Measurements from ENCODE around the gene SLC7A10.
A peak's percentile ranks its signal among the peaks of the same experiment; 100 is the strongest.

The SLC7A10 gene

DNA sequence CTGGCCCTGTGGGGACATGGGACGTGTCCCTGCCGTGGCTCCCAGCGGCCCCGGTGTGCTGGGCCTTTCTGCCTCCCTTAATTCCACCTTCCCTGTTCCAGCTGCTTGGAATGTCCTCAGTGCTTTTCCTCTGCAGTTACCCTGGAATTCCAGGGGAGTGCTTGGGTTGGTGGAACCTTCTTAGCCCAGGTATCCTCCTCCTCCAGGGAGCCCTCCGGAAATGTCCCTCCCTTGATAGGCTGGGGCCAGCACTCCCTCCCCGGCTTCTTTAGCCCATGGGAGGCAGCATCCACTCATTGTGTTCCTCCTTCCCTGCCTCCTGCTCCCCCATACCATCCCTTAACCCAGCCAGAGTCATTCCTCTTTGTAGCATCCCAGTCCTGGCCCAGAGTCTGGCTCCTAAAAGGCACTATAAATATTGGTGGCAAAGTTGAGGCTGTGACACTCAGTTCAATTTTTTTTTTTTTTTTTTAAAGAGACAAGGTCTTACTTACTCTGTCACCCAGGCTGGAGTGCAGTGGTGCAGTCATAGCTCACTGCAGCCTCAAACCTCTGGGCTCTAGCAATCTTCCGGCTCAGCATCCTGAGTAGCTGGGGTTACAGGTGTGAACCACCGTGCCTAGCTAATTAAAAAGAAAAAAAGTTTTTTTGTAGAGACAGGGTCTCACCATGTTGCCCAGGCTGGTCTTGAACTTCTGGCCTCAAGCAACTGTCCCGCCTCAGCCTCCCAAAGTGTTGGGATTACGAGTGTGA lies 13.7 kb upstream of the SLC7A10 start:
- Histone ChIP-seq H3K4me3 (ENCODE audit: low read depth, low read length) (no peak overlapping the region), H3K4me1 (ENCODE audit: control insufficient read depth in 1 of 2, insufficient read depth in 2 of 2, low read length in 2 of 2) (no peaks in the 10 kb centered on the region), H4K8ac (ENCODE audit: low read depth, low read length) (no peak overlapping the region), H2BK5ac (ENCODE audit: low read depth, low read length, poor library complexity) (no peak overlapping the region), H3K18ac (ENCODE audit: low read length) (no peak overlapping the region), H2AK5ac (ENCODE audit: low read length) (no peak overlapping the region), H3K14ac (ENCODE audit: low read length) (no peak overlapping the region), H3K4me2 (ENCODE audit: low read length) (no peak overlapping the region), H3K27ac (ENCODE audit: low read depth, low read length) (no peak overlapping the region), H2BK120ac (ENCODE audit: insufficient read depth, low read length, poor library complexity) (no peak overlapping the region), H3K9me3 (ENCODE audit: insufficient read depth, low read depth, low read length) (no peaks in the 10 kb centered on the region), H2BK12ac (ENCODE audit: low read length) (no peak overlapping the region), H2AFZ (ENCODE audit: insufficient read depth, low read length, poor library complexity) (no peak overlapping the region), H3K79me1 (ENCODE audit: low read length) (no peaks in the 10 kb centered on the region), H3K23ac (ENCODE audit: low read length) (no peak overlapping the region), H4K91ac (ENCODE audit: low read depth, low read length) (no peak overlapping the region), H3K79me2 (ENCODE audit: control insufficient read depth, insufficient read depth, low read length, poor library complexity) (no peaks in the 10 kb centered on the region), H3K9ac (ENCODE audit: low read length) (no peak overlapping the region), H3K27me3 (ENCODE audit: insufficient read depth, low read length) (no peaks in the 10 kb centered on the region), H4K12ac (ENCODE audit: low read depth, low read length) (no peak overlapping the region), H3K4ac (ENCODE audit: low read depth, low read length) (no peak overlapping the region), H3K36me3 (ENCODE audit: control insufficient read depth in 1 of 2, insufficient read depth in 2 of 2, low read length in 2 of 2) (no peaks in the 10 kb centered on the region)
- no peak for DNase-seq
- WGBS (ENCODE audit: extremely low coverage, insufficient coverage, insufficient read length) = no CpG with 5 or more reads among the region's 10 CpGs

DNA sequence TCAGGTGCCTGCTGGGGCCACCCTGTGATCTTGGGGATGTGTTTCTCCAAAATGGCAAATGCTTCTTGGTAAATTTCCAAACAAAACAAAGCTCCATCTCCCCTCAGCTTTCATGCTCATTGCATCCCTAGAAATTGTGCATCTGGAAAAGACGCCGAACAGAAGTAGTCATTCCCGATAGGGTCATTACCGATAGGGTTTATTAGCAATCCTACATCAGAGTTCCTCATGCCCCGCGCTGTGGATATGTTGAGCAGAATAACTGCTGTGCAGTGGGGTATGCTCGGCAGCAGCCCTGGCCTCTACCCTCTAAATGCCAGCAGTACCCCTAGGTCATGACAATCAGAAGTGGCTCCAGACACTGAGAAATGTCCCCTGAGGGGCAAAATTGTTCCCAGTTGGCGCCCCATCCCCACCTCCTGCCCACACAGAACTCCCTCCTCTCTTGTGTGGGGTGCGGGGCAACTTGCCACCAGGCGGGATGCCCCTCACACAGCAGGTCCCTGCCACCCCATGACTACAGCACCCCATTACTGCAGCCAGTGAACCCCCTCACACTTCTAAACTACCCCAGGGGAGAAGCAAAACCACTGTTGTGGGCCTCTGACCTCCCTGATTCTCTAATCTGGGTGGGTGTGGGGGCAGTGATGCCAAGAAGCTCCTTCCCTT lies 13.0 kb upstream of the SLC7A10 start:
- H2AK5ac ChIP-seq (ENCODE audit: low read length) = no peak overlapping the region
- H3K27ac ChIP-seq (ENCODE audit: low read depth, low read length) = no peak overlapping the region
- H3K36me3 ChIP-seq (ENCODE audit: control insufficient read depth in 1 of 2, insufficient read depth in 2 of 2, low read length in 2 of 2) = no peaks in the 10 kb centered on the region

DNA sequence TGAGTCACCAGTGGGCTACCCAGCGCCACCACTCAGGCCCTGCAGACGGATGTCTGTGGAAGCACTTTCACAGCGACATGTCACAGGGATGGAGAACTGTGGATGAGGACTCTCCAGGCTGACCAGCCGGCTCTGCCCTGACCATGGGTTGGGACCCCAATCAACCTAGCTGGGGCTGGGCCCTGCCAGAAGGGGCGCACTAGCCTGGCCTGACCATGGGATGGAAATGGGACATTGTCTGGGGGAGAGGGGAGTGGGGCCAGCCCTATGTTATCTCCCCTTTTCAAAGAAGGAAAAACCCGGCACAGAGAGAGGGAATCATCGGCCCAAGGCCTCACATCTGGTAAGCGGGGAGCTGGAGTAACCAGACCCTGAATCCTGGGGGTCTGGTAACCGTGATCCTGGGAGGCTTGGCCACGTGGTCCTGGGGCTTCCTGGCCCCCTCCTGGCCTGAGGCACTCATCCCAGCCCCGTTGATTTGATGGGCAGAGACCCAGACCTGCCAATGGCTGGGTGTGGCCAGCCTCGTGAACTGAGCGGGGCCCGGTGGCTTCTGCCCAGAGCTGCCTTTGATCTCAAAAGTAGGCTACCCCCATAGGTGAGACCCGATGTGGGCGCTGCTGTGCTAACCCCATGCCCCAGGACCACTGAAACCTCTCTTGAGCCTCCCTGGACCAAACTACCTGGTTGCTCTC lies 11.2 kb upstream of the SLC7A10 start:
- WGBS (ENCODE audit: extremely low coverage, insufficient coverage, insufficient read length) = no CpG with 5 or more reads among the region's 16 CpGs
- H3K14ac ChIP-seq (ENCODE audit: low read length) = no peak overlapping the region
- H2BK120ac ChIP-seq (ENCODE audit: insufficient read depth, low read length, poor library complexity) = no peak overlapping the region
- no peaks in the 10 kb centered on the region for H3K36me3 ChIP-seq (ENCODE audit: control insufficient read depth in 1 of 2, insufficient read depth in 2 of 2, low read length in 2 of 2)
- H3K79me1 ChIP-seq (ENCODE audit: low read length) = no peaks in the 10 kb centered on the region
- no peak overlapping the region for H3K9ac ChIP-seq (ENCODE audit: low read length)
- H3K27ac ChIP-seq (ENCODE audit: low read depth, low read length) = no peak overlapping the region
- H2BK12ac ChIP-seq (ENCODE audit: low read length) = no peak overlapping the region
- no peak overlapping the region for H3K4ac ChIP-seq (ENCODE audit: low read depth, low read length)
- H2AK5ac ChIP-seq (ENCODE audit: low read length) = no peak overlapping the region
- H3K79me2 ChIP-seq (ENCODE audit: control insufficient read depth, insufficient read depth, low read length, poor library complexity) = no peaks in the 10 kb centered on the region
- H4K91ac ChIP-seq (ENCODE audit: low read depth, low read length) = no peak overlapping the region
- no peak for DNase-seq
- no peak overlapping the region for H3K4me2 ChIP-seq (ENCODE audit: low read length)
- H3K4me3 ChIP-seq (ENCODE audit: low read depth, low read length) = no peak overlapping the region
- H3K9me3 ChIP-seq (ENCODE audit: insufficient read depth, low read depth, low read length) = no peaks in the 10 kb centered on the region
- no peak overlapping the region for H4K12ac ChIP-seq (ENCODE audit: low read depth, low read length)
- H2AFZ ChIP-seq (ENCODE audit: insufficient read depth, low read length, poor library complexity) = no peak overlapping the region
- no peak overlapping the region for H3K23ac ChIP-seq (ENCODE audit: low read length)
- H3K4me1 ChIP-seq (ENCODE audit: control insufficient read depth in 1 of 2, insufficient read depth in 2 of 2, low read length in 2 of 2) = no peaks in the 10 kb centered on the region
- H4K8ac ChIP-seq (ENCODE audit: low read depth, low read length) = no peak overlapping the region
- H2BK5ac ChIP-seq (ENCODE audit: low read depth, low read length, poor library complexity) = no peak overlapping the region
- no peak overlapping the region for H3K18ac ChIP-seq (ENCODE audit: low read length)
- H3K27me3 ChIP-seq (ENCODE audit: insufficient read depth, low read length) = no peaks in the 10 kb centered on the region

More for the DNA sequence above, 13.0 kb upstream of the SLC7A10 start:
- no peak overlapping the region for H3K4me2 ChIP-seq (ENCODE audit: low read length)
- no peak overlapping the region for H2BK120ac ChIP-seq (ENCODE audit: insufficient read depth, low read length, poor library complexity)
- no peak overlapping the region for H3K4ac ChIP-seq (ENCODE audit: low read depth, low read length)
- no peak overlapping the region for H4K8ac ChIP-seq (ENCODE audit: low read depth, low read length)
- H3K27me3 ChIP-seq (ENCODE audit: insufficient read depth, low read length) = no peaks in the 10 kb centered on the region
- no peak overlapping the region for H4K91ac ChIP-seq (ENCODE audit: low read depth, low read length)
- no peak overlapping the region for H3K4me3 ChIP-seq (ENCODE audit: low read depth, low read length)
- no peaks in the 10 kb centered on the region for H3K79me2 ChIP-seq (ENCODE audit: control insufficient read depth, insufficient read depth, low read length, poor library complexity)
- H3K4me1 ChIP-seq (ENCODE audit: control insufficient read depth in 1 of 2, insufficient read depth in 2 of 2, low read length in 2 of 2) = no peaks in the 10 kb centered on the region
- no peak overlapping the region for H2AFZ ChIP-seq (ENCODE audit: insufficient read depth, low read length, poor library complexity)
- no peak overlapping the region for H3K23ac ChIP-seq (ENCODE audit: low read length)
- H2BK5ac ChIP-seq (ENCODE audit: low read depth, low read length, poor library complexity) = no peak overlapping the region
- no peak overlapping the region for H4K12ac ChIP-seq (ENCODE audit: low read depth, low read length)
- DNase-seq = no peak
- no peak overlapping the region for H3K18ac ChIP-seq (ENCODE audit: low read length)
- H2BK12ac ChIP-seq (ENCODE audit: low read length) = no peak overlapping the region
- H3K9me3 ChIP-seq (ENCODE audit: insufficient read depth, low read depth, low read length) = no peaks in the 10 kb centered on the region
- no peak overlapping the region for H3K14ac ChIP-seq (ENCODE audit: low read length)
- WGBS (ENCODE audit: extremely low coverage, insufficient coverage, insufficient read length) = no CpG with 5 or more reads among the region's 10 CpGs
- H3K79me1 ChIP-seq (ENCODE audit: low read length) = no peaks in the 10 kb centered on the region
- H3K9ac ChIP-seq (ENCODE audit: low read length) = no peak overlapping the region

DNA sequence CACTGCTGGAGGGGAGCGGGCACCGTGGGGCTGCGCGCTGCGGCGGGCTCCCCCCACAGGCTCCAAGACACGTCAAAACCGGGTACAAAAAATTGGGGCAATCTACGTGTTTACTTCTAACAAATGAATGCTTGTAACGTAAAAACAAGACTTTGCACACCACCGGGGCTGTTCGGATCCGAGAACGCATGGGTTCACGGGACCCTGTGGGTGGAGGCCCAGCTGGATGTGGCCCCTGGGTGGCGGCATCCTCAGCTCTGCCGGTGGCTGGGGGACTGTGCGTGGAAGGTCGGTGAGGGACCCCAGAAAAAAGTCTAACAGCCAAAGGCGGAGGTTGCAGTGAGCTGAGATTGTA lies 10.3 kb upstream of the SLC7A10 start:
- Histone ChIP-seq H3K79me1 (ENCODE audit: low read length) (no peaks in the 10 kb centered on the region), H3K4me2 (ENCODE audit: low read length) (no peak overlapping the region), H3K27ac (ENCODE audit: low read depth, low read length) (no peak overlapping the region), H3K9ac (ENCODE audit: low read length) (no peak overlapping the region), H2BK5ac (ENCODE audit: low read depth, low read length, poor library complexity) (no peak overlapping the region), H2AK5ac (ENCODE audit: low read length) (no peak overlapping the region), H3K27me3 (ENCODE audit: insufficient read depth, low read length) (no peaks in the 10 kb centered on the region), H3K4me3 (ENCODE audit: low read depth, low read length) (no peak overlapping the region), H3K4ac (ENCODE audit: low read depth, low read length) (no peak overlapping the region), H2BK12ac (ENCODE audit: low read length) (no peak overlapping the region), H2AFZ (ENCODE audit: insufficient read depth, low read length, poor library complexity) (no peak overlapping the region), H3K18ac (ENCODE audit: low read length) (no peak overlapping the region), H3K9me3 (ENCODE audit: insufficient read depth, low read depth, low read length) (peaks cover under 1% of the 10 kb centered on the region), H3K14ac (ENCODE audit: low read length) (no peak overlapping the region), H4K8ac (ENCODE audit: low read depth, low read length) (no peak overlapping the region), H3K79me2 (ENCODE audit: control insufficient read depth, insufficient read depth, low read length, poor library complexity) (no peaks in the 10 kb centered on the region), H2BK120ac (ENCODE audit: insufficient read depth, low read length, poor library complexity) (peak overlapping the region; percentile 43), H4K91ac (ENCODE audit: low read depth, low read length) (no peak overlapping the region), H3K4me1 (ENCODE audit: control insufficient read depth in 1 of 2, insufficient read depth in 2 of 2, low read length in 2 of 2) (no peaks in the 10 kb centered on the region), H3K23ac (ENCODE audit: low read length) (no peak overlapping the region), H3K36me3 (ENCODE audit: control insufficient read depth in 1 of 2, insufficient read depth in 2 of 2, low read length in 2 of 2) (no peaks in the 10 kb centered on the region), H4K12ac (ENCODE audit: low read depth, low read length) (no peak overlapping the region)
- no CpG with 5 or more reads among the region's 20 CpGs for WGBS (ENCODE audit: extremely low coverage, insufficient coverage, insufficient read length)
- no peak for DNase-seq

All from trophoblast cell (in vitro differentiated cells and primary cell).